Large intestine (tissue), 3 donors: ENCODE results near the gene ISYNA1. TPM values are rescaled to one million over a fixed set of nuclear protein-coding genes. Genes with fewer than 3 reads are reported as not detected.
A peak's percentile ranks its signal among the peaks of the same experiment; 100 is the strongest.

Source experiments
- DNase-seq, 2 donors: peaks; one replicate each; pipeline versions ENCODE4 v3.0.0 to v3.0.0-alpha.2; 2013
- H3K27ac ChIP-seq: one replicate; pipeline ENCODE4 v1.5.1; 2013; ENCODE audit warnings: low read length
- H3K27me3 ChIP-seq: 2 replicates; pipeline ENCODE4 v1.6.1; 2013; ENCODE audit warnings: low read length; ENCODE audit not compliant: control insufficient read depth, insufficient read depth
- H3K36me3 ChIP-seq: 2 replicates; pipeline ENCODE4 v1.6.1; 2013; ENCODE audit warnings: low read length; ENCODE audit not compliant: control insufficient read depth, insufficient read depth
- H3K4me1 ChIP-seq: one replicate; pipeline ENCODE4 v1.6.1; 2013; ENCODE audit warnings: low read length; ENCODE audit not compliant: control insufficient read depth, insufficient read depth
- H3K4me3 ChIP-seq: one replicate; pipeline ENCODE4 v1.5.1; 2013; ENCODE audit warnings: low read length
- H3K9me3 ChIP-seq: one replicate; pipeline ENCODE4 v1.6.1; 2013; ENCODE audit warnings: mild to moderate bottlenecking, low read depth, low read length, moderate library complexity; ENCODE audit not compliant: control insufficient read depth
- WGBS: methylation state at CpG from one replicate; pipeline ENCODE4 v1.1.5; 2013; ENCODE audit warnings: low lambda C conversion rate; ENCODE audit not compliant: insufficient coverage; 5-methylcytosine and 5-hydroxymethylcytosine counted together
- polyA plus RNA-seq: library from polyadenylated mRNA; unstranded; fragments of 120-200 nt; gene quantifications from one replicate; pipeline ENCODE4 v1.2.1, GENCODE V29; 2013

The ISYNA1 gene
- polyA plus RNA-seq, 1 donor = 64.4 TPM

DNA sequence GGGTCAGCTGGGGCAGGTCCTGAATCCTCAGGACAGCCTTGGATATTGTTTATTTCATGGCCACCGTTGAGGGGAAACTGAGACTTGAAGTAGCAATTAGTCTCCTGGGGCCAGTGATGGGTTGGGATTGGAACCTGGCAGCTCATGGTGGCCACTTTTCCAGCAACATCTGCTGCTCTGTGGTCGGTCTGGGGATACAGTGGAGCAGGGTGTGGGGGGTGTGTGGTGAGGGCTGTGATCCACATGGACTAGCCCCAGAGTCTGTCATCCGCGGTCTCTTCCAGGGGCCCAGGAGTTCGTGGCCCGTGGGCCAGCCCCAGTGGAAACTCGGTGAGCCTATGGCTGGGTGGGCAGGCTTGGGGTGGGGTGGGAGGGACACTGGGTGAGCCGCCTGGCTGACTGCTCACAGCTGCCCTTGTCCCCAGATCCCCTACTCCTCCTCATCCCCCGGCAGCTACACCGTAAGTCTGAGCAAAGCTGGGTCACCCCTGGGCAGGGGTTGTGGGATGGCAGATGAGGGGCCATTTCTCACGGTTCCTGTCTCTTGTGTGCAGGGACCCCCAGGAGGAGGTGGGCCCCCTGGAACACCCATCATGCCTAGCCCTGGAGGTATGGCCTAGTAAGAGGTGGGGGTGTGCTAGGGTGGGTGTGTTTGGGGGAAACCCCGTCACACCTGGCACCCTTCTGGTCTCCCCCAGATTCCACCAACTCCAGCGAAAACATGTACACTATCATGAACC lies 5.5 kb downstream of the ISYNA1 start:
- DNase-seq = no peak
- no peak overlapping the region for H3K27ac ChIP-seq
- WGBS = no CpG with 5 or more reads among the region's 13 CpGs
- H3K27me3 ChIP-seq = no peaks in the 10 kb centered on the region
- H3K4me3 ChIP-seq = peak overlapping the region; percentile 32
- peaks cover 47% of the 10 kb centered on the region for H3K36me3 ChIP-seq
- H3K4me1 ChIP-seq = peaks cover 29% of the 10 kb centered on the region
- peaks cover 16% of the 10 kb centered on the region for H3K9me3 ChIP-seq

DNA sequence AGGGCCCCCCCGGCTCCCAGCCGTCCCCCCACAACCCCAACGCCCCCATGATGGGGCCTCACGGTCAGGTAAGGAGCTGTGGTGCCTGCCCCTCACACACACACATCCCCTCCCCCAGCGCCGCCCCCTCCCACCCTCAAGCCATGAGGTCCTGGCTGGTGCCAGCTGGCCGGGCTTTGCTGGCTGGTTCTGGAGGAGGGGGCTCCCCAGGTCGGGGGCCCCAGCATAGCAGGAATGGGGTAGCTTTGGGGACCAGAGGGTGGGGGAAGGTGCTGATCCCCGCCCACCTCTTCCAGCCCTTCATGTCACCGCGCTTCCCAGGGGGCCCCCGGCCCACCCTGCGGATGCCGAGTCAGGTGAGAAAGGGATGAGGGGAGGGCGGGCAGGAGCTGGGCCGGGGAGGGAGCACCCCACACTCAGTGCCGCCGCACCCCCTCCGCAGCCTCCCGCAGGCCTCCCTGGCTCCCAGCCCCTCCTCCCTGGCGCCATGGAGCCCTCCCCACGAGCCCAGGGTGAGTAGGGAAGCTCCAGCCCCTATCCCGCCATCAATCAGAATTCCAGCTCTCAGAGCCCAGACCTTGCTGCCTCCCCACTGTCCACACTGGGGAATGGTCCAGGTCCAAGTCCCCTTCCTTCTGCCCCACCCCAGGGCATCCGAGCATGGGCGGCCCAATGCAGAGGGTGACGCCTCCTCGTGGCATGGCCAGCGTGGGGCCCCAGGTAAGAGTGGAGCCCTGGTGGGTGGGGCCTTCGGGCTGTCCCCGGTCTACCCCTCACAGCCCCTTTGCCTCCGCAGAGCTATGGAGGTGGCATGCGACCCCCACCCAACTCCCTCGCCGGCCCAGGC lies 6.4 kb downstream of the ISYNA1 start:
- Histone ChIP-seq H3K36me3 (peaks cover 51% of the 10 kb centered on the region), H3K27ac (no peak overlapping the region), H3K9me3 (peaks cover 15% of the 10 kb centered on the region), H3K4me1 (peaks cover 24% of the 10 kb centered on the region), H3K27me3 (no peaks in the 10 kb centered on the region), H3K4me3 (no peak overlapping the region)
- no peak for DNase-seq
- no CpG with 5 or more reads among the region's 34 CpGs for WGBS

DNA sequence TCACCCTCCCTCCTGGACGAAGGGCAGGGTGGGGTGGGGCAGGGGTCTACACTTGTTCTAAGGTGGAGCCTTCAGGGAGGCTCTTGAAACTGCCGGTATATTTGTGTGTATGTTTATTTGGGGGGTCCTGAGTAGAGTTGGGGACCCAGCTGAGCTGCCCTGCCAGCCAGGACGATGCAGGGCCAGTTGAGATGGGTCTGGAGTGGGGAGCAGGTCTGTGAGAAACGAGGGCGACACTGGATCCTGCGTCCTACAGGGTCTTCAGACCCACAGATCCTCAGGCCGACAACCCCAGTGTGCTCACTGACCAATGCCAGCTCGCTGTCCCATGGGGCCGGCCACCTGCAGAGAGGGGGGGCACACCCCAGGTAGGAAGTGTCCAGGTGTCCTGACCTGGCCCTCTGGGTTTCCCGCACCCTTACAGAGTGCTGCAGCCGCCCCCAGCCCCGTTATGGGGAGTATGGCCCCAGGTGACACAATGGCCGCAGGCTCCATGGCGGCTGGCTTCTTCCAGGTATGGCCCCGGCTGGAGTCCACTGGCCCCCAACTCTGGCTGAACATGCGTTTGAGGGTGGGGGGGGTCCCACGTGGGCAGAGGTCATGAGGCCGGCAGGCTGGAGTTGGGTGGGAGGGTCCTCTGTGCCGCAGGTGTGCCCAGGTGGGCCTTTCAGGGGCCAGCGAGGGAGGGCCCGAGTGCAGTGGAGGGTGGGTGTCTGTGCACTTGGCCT lies 7.4 kb downstream of the ISYNA1 start:
- Histone ChIP-seq H3K27me3 (no peaks in the 10 kb centered on the region), H3K9me3 (peaks cover 7% of the 10 kb centered on the region), H3K36me3 (peaks cover 42% of the 10 kb centered on the region), H3K27ac (no peak overlapping the region), H3K4me3 (no peak overlapping the region), H3K4me1 (peaks cover 20% of the 10 kb centered on the region)
- no CpG with 5 or more reads among the region's 21 CpGs for WGBS
- DNase-seq = no peak

DNA sequence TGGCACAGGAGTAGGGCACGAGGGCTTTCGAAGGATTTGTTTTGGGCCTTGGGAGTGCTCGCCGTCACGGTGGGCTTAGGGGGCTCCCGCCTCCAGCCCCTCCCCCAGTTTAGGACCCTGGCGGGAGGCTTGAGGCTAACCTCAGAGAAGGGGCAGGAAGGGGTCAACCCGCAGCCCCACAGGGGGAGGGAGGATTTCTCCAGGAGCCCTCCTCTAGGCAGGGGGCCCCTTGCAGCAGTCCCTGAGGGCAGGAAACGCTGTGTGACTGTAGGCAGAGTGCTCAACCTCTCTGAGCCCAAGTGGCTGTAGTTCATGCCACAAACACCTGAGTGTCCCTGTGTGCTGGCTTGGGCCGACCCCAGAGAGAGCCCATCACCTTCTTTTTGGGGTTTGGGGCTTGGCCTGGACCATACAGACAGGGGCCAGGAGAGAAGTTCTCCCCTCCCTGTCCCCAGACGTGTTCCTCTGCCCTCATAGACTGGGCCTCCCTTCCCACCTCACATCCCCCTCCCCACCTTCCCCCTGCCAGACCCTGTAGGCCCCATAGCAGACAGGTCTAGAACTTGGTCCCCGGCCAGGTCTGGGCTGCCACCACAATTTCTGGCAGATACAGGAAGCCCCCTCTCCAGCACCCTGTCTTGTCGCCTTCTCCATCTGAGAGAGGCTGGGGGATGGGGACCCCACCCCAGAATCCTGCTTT lies 8.1 kb downstream of the ISYNA1 start:
- Histone ChIP-seq H3K4me1 (peaks cover 20% of the 10 kb centered on the region), H3K36me3 (peaks cover 37% of the 10 kb centered on the region), H3K4me3 (no peak overlapping the region), H3K9me3 (peaks cover 4% of the 10 kb centered on the region), H3K27me3 (no peaks in the 10 kb centered on the region), H3K27ac (peak overlapping the region; percentile 63)
- no peak for DNase-seq
- WGBS = no CpG with 5 or more reads among the region's 13 CpGs

DNA sequence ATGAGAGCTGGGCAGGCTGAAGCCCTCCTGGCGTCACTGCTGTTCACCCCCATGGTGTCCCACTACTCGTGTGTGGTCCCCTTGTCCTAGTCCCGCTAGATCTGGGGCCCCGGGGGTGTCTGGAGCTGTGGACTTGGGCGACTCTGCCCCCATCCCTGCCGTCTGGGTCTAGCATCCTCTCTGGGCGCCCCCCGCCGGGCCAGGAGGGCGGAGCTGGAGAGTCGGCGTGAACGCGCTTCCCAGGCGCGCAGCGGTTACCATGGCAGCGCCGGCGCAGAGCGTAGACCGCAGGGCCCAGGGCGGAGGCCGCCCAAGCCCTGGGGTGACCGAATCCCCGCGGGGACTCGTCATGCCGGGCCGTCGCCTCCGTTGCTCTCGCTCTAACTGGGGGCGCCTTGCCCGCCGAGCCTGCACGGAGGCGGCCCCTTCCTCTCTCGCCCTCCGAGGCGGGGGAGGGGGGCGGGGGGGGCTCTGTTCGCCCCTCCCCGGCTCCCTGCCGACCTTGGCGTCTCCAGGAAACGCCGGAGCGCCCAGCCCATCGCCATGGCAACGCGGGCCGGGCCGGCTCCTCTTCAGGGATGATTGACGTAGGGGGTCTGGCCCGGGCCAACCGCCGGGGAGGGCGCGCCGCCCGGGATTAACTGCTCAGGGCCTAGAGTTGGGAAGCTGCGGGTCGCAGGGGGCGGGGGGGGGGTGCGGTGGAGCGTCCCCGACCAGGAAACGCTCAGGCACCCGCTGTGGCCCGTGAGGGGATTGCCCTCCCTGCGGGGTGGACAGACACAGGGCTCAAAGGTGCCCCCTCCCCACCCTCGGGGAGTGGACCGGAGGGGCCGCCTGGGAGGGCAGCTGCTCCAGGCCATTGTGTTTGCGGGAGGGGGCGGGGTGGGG lies 8.9 kb downstream of the ISYNA1 start:
- H3K4me3 ChIP-seq = peak overlapping the region; percentile 26
- H3K27ac ChIP-seq = peak overlapping the region; percentile 63
- H3K4me1 ChIP-seq = peaks cover 23% of the 10 kb centered on the region
- WGBS = no CpG with 5 or more reads among the region's 77 CpGs
- H3K9me3 ChIP-seq = peaks cover 4% of the 10 kb centered on the region
- H3K36me3 ChIP-seq = peaks cover 28% of the 10 kb centered on the region
- H3K27me3 ChIP-seq = no peaks in the 10 kb centered on the region
- peak; percentile 78 to 82 for DNase-seq

DNA sequence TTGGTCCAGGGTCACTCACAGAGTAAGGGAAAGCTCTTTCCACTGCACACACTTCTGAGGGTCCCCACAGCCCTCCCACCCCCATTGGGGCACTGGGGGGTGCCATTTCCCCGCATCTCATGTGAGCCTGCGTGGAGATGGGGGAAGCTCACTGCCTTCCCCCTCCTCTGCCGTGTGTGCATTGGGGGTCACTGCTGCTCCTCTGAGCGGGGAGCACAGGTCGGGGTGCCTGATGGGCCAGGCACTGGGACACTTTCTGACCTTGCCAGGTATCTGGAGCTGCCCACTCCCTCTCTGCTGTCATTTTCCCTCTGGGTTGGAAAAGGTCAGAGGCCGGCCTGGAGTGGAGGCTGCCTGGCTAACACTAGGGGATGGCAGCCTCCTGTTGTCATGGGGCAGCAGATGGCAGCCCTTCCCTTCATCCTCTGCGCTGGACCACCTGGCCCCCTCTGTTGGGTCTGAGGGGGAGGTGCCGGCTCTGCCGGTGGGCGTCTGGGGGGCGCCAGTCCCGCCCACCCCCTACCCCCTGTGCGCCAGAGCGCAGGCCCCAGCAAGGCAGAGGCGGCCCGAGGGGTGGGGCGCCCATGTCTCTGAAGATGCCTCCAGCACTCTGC lies 9.7 kb downstream of the ISYNA1 start:
- H3K36me3 ChIP-seq = peaks cover 27% of the 10 kb centered on the region
- H3K27ac ChIP-seq = peak overlapping the region; percentile 63

DNA sequence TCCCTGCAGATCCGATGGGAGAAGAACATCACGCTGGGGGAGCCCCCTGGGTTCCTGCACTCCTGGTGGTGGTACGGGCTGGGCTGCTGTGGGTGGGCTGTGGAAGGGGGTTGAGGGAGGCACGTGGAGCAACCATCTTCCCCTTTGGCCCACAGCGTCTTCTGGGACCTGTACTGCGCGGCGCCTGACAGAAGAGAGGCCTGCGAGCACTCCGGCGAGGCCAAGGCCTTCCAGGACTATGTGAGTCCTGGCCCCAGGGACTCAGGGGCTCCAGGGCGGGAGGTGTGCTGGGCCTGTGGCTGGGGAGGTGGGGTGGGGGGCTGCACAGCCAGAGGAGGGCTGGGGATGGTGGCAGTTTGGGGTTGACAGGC lies 10.2 kb downstream of the ISYNA1 start:
- WGBS = no CpG with 5 or more reads among the region's 12 CpGs
- no peak overlapping the region for H3K27ac ChIP-seq
- peaks cover 4% of the 10 kb centered on the region for H3K9me3 ChIP-seq
- H3K4me3 ChIP-seq = no peak overlapping the region
- peaks cover 33% of the 10 kb centered on the region for H3K4me1 ChIP-seq
- H3K27me3 ChIP-seq = no peaks in the 10 kb centered on the region
- H3K36me3 ChIP-seq = peaks cover 25% of the 10 kb centered on the region
- DNase-seq = no peak

More for the DNA sequence above, 9.7 kb downstream of the ISYNA1 start:
- H3K27me3 ChIP-seq = no peaks in the 10 kb centered on the region
- H3K4me1 ChIP-seq = peaks cover 30% of the 10 kb centered on the region
- no peak overlapping the region for H3K4me3 ChIP-seq
- no CpG with 5 or more reads among the region's 17 CpGs for WGBS
- H3K9me3 ChIP-seq = peaks cover 4% of the 10 kb centered on the region
- no peak for DNase-seq

DNA sequence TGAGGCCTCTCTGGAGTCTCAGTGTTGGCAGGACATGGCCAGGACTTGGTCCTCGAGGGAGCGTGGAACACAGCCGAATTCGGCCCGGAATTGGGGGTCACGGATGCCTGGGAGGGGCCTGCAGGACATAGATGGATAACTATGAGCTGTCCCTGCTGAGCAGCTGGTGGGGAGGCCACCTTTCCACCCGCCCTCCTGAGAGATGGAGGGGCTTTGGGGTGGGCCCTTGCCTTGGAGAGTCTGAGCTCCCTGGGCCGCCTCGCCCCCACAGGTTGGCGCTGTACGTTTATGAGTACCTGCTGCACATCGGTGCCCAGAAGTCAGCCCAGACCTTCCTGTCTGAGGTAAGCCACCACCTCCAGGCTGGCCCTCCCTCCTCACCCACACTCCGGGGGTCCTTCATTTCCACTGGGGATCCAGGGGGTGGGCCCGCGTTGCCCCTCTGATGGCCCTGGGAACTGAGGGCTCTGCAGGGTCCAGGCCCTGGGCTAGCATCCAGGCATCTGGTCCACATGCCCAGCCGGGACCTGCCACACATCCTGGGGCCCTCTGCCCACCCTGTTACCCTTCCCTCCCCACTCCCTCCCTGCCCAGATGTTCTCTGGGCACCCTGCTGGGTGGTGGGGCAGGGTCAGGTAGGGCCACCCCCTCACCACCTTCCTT lies 10.7 kb downstream of the ISYNA1 start:
- WGBS = no CpG with 5 or more reads among the region's 16 CpGs
- no peak overlapping the region for H3K4me3 ChIP-seq
- H3K4me1 ChIP-seq = peaks cover 36% of the 10 kb centered on the region
- peaks cover 24% of the 10 kb centered on the region for H3K36me3 ChIP-seq
- H3K27me3 ChIP-seq = no peaks in the 10 kb centered on the region
- no peak overlapping the region for H3K27ac ChIP-seq
- DNase-seq = no peak
- peaks cover 4% of the 10 kb centered on the region for H3K9me3 ChIP-seq

DNA sequence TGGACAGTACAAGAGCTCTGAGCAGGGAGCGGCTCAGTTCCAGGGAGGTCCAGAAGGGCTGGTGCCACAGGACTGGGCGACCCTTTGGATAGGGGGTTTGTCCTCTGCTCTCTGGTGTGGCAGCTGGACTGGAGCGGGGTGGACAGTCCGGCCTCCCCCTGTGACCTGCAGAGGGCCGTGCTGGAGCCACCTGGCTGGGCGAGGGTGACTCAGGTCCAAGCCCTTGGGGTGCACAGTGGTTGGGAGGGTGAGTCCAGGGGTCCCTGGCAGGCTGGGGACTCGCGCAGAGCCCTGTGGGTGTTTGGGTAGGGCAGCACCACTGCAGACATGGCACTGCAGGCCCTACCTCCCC lies 11.5 kb downstream of the ISYNA1 start:
- Histone ChIP-seq H3K27me3 (no peaks in the 10 kb centered on the region), H3K4me1 (peaks cover 43% of the 10 kb centered on the region), H3K4me3 (no peak overlapping the region), H3K9me3 (peaks cover under 1% of the 10 kb centered on the region), H3K27ac (no peak overlapping the region), H3K36me3 (peaks cover 18% of the 10 kb centered on the region)
- DNase-seq = no peak
- no CpG with 5 or more reads among the region's 8 CpGs for WGBS
